SK-MEL-5 (cell line): Measurements from ENCODE around the gene SMIM11. TPM values are rescaled to one million over a fixed set of nuclear protein-coding genes. Genes with fewer than 3 reads are reported as not detected.
"Not testable (repeated sequence)": the region's sequence is repeated elsewhere in the genome, so short reads cannot be mapped to it uniquely, and the experiment has no call there.

Experiments
- DNase-seq: peaks from one replicate; pipeline ENCODE4 v3.0.0-alpha.2; 2016; ENCODE audit warnings: low read depth, low spot score
- in situ Hi-C: cut with HindIII; loops from 2 replicates; pipeline ENCODE4 v1.10.0; 2016; ENCODE audit warnings: low sequenced_read_pairs, high pct_unique_total_duplicates, low pct_unique_long_range_greater_than_20kb
- polyA plus RNA-seq, 2 experiments: library from polyadenylated mRNA; depleted of rRNA; stranded (reverse); fragments of >200 nt; gene quantifications; 2 replicates each; pipeline ENCODE4 v1.2.3, GENCODE V29; 2015
- total RNA-seq: library from RNA; depleted of rRNA; stranded (reverse); fragments of >200 nt; shearing (Covaris generic); gene quantifications from 2 replicates; pipeline ENCODE4 v1.2.3, GENCODE V29; 2014; rRNA removed

Gene SMIM11
- total RNA-seq: 7.8 and 14.2 TPM in 2 replicates
- polyA plus RNA-seq (2015; cell fraction: cytosol; rRNA removed): 2.0 and 17.0 TPM in 2 replicates
- polyA plus RNA-seq (2015; cell fraction: nucleus; rRNA removed): 6.2 and 8.4 TPM in 2 replicates

GRCh38 chr21:34374940-34375618 is at the start of gene SMIM11:
Gene SMIM11 (plus strand): TSS chr21:34375507. CDS start chr21:34379505, 3,998 bp downstream.
- DNase-seq, in situ Hi-C loops: not testable (repeated sequence)

- peak; percentile 48 for DNase-seq
- in situ Hi-C loops: no loop called here
These were observed 45.3 kb upstream of the SMIM11 start for GRCh38 chr21:34330055-34330454.

- DNase-seq: no peak
These were observed 43.6 kb upstream of the SMIM11 start for GRCh38 chr21:34331726-34332125.

GRCh38 chr21:34332347-34332746 is 43.0 kb upstream of the SMIM11 start:
- DNase-seq: no peak
- in situ Hi-C loops: no loop called here

More at GRCh38 chr21:34331726-34332125, 43.6 kb upstream of the SMIM11 start:
- in situ Hi-C loops: no loop called here

GRCh38 chr21:34333121-34333739 is 42.1 kb upstream of the SMIM11 start:
- in situ Hi-C loops: no loop called here
- DNase-seq: peak; percentile 81

- DNase-seq: no peak
These were observed 40.0 kb upstream of the SMIM11 start for GRCh38 chr21:34335316-34335715.

GRCh38 chr21:34336245-34336644 is 39.1 kb upstream of the SMIM11 start:
- in situ Hi-C loops: no loop called here
- DNase-seq: no peak

More at GRCh38 chr21:34335316-34335715, 40.0 kb upstream of the SMIM11 start:
- in situ Hi-C loops: no loop called here

GRCh38 chr21:34336756-34337391 is 38.4 kb upstream of the SMIM11 start:
- DNase-seq: no peak
- in situ Hi-C loops: no loop called here

- in situ Hi-C loops: no loop called here
- no peak for DNase-seq
These were observed 37.6 kb upstream of the SMIM11 start for GRCh38 chr21:34337741-34338140.

GRCh38 chr21:34338226-34338625 is 37.1 kb upstream of the SMIM11 start:
- in situ Hi-C loops: no loop called here
- DNase-seq: no peak

- no peak for DNase-seq
- in situ Hi-C loops: no loop called here
These were observed 35.2 kb upstream of the SMIM11 start for GRCh38 chr21:34340061-34340460.

GRCh38 chr21:34342476-34342875 is 32.8 kb upstream of the SMIM11 start:
- in situ Hi-C loops: no loop called here
- no peak for DNase-seq

- in situ Hi-C loops: no loop called here
- no peak for DNase-seq
These were observed 32.0 kb upstream of the SMIM11 start for GRCh38 chr21:34343347-34343746.

- no peak for DNase-seq
- in situ Hi-C loops: no loop called here
These were observed 31.4 kb upstream of the SMIM11 start for GRCh38 chr21:34343838-34344381.

- in situ Hi-C loops: no loop called here
These were observed 30.7 kb upstream of the SMIM11 start for GRCh38 chr21:34344584-34344983.

GRCh38 chr21:34345091-34345871 is 30.0 kb upstream of the SMIM11 start:
- DNase-seq: no peak
- in situ Hi-C loops: no loop called here

More at GRCh38 chr21:34344584-34344983, 30.7 kb upstream of the SMIM11 start:
- DNase-seq: no peak

GRCh38 chr21:34345892-34346291 is 29.4 kb upstream of the SMIM11 start:
- no peak for DNase-seq
- in situ Hi-C loops: no loop called here
